Chondrocyte (in vitro differentiated cells): Measurements from ENCODE around the gene AMOT. TPM values are rescaled to one million over a fixed set of nuclear protein-coding genes. Genes with fewer than 3 reads are reported as not detected.

Experiments
- DNase-seq: peaks from one replicate; pipeline ENCODE4 v3.0.0; 2021; ENCODE audit warnings: mixed read lengths, low spot score
- H3K27ac Mint-ChIP-seq: one replicate; pipeline ENCODE4 v1.8.0; 2021; ENCODE audit warnings: mild to moderate bottlenecking, moderate library complexity, mixed read lengths; ENCODE audit not compliant: unreplicated experiment
- H3K27me3 Mint-ChIP-seq: 2 replicates; pipeline ENCODE4 v1.8.0; 2021; ENCODE audit warnings: low read depth, mixed read lengths
- H3K36me3 Mint-ChIP-seq: 2 replicates; pipeline ENCODE4 v1.8.0; 2021; ENCODE audit warnings: low read depth, mixed read lengths
- H3K4me1 Mint-ChIP-seq: 2 replicates; pipeline ENCODE4 v1.8.0; 2021; ENCODE audit warnings: low read depth, mild to moderate bottlenecking, mixed read lengths
- H3K4me3 Mint-ChIP-seq: one replicate; pipeline ENCODE4 v1.8.0; 2021; ENCODE audit warnings: mild to moderate bottlenecking, moderate library complexity, mixed read lengths; ENCODE audit not compliant: unreplicated experiment
- H3K9me3 Mint-ChIP-seq: 2 replicates; pipeline ENCODE4 v1.8.0; 2021; ENCODE audit warnings: low read depth, mixed read lengths
- CTCF ChIP-seq: fragments of 200-600 bp; sonication (generic); IDR thresholded peaks from 2 replicates; pipeline ENCODE4 v1.5.0; 2021; ENCODE audit warnings: antibody characterized with exemption, mild to moderate bottlenecking, moderate library complexity
- total RNA-seq: library from RNA; stranded (reverse); gene quantifications from 3 replicates; pipeline ENCODE4 v1.2.1, GENCODE V29; 2021

AMOT gene
- total RNA-seq, 1 donor from 2014 or later: 7.9 TPM

GRCh38 chrX:112816908-112817307 is 23.7 kb downstream of the AMOT start:
- Mint-ChIP-seq H3K4me3 (no peak overlapping the region), H3K4me1 (peaks cover 11% of the 10 kb centered on the region), H3K27ac (no peak overlapping the region), H3K36me3 (no peaks in the 10 kb centered on the region), H3K9me3 (no peaks in the 10 kb centered on the region), H3K27me3 (no peaks in the 10 kb centered on the region)
- no peak for TF ChIP-seq CTCF
- no peak for DNase-seq

GRCh38 chrX:112814496-112814895 is 26.1 kb downstream of the AMOT start:
- Mint-ChIP-seq H3K4me3 (no peak overlapping the region), H3K4me1 (peaks cover 10% of the 10 kb centered on the region), H3K27ac (no peak overlapping the region), H3K36me3 (peaks cover 2% of the 10 kb centered on the region), H3K27me3 (no peaks in the 10 kb centered on the region), H3K9me3 (no peaks in the 10 kb centered on the region)
- no peak for DNase-seq
- no peak for TF ChIP-seq CTCF

GRCh38 chrX:112812741-112813140 is 27.9 kb downstream of the AMOT start:
- peaks cover 4% of the 10 kb centered on the region for H3K4me1 Mint-ChIP-seq
- DNase-seq: no peak
- H3K27ac Mint-ChIP-seq: no peak overlapping the region
- no peak overlapping the region for H3K4me3 Mint-ChIP-seq
- no peak for TF ChIP-seq CTCF
- no peaks in the 10 kb centered on the region for H3K27me3 Mint-ChIP-seq
- peaks cover 2% of the 10 kb centered on the region for H3K36me3 Mint-ChIP-seq
- H3K9me3 Mint-ChIP-seq: no peaks in the 10 kb centered on the region

GRCh38 chrX:112808651-112809195 is 31.9 kb downstream of the AMOT start:
- no peak for DNase-seq
- no peak for TF ChIP-seq CTCF
- H3K36me3 Mint-ChIP-seq: peaks cover 2% of the 10 kb centered on the region
- H3K9me3 Mint-ChIP-seq: no peaks in the 10 kb centered on the region
- no peak overlapping the region for H3K4me3 Mint-ChIP-seq
- no peak overlapping the region for H3K27ac Mint-ChIP-seq
- no peaks in the 10 kb centered on the region for H3K27me3 Mint-ChIP-seq
- peaks cover 4% of the 10 kb centered on the region for H3K4me1 Mint-ChIP-seq

- H3K27me3 Mint-ChIP-seq: no peaks in the 10 kb centered on the region
- H3K4me3 Mint-ChIP-seq: no peak overlapping the region
- peaks cover 4% of the 10 kb centered on the region for H3K4me1 Mint-ChIP-seq
- no peaks in the 10 kb centered on the region for H3K9me3 Mint-ChIP-seq
- no peak overlapping the region for H3K27ac Mint-ChIP-seq
- no peak for DNase-seq
- H3K36me3 Mint-ChIP-seq: peaks cover 2% of the 10 kb centered on the region
- no peak for TF ChIP-seq CTCF
These were observed 32.6 kb downstream of the AMOT start for GRCh38 chrX:112808007-112808406.
